ENCODE data around the gene URB2. TPM values are rescaled to one million over a fixed set of nuclear protein-coding genes. Genes with fewer than 3 reads are reported as not detected.

URB2 gene
- total RNA-seq, 1 donor from 2014 or later: 15.3 TPM

DNA sequence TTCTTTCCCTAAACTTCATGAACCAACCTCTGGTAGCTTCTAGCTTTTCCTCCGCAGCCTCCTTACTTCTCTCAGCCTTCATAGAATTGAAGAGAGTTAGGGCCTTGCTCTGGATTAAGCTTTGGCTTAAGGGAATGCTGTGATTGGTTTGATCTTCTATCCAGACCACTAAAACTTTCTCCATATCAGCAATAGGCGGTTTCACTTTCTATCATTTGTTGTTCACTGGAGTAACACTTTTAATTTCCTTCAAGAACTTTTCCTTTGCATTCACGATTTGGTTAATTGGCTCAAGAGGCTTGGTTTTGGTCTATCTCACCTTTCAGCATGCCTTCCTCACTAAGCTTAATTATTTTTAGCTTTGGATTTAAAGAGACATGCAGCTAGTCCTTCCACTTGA lies 5.1 kb downstream of the URB2 start:
- no peak overlapping the region for H3K4me3 ChIP-seq (ENCODE audit: low read depth, low read length)
- FAIRE-seq: no peak
- DNase-seq (ENCODE audit: low read depth): no peak
- H3K36me3 ChIP-seq (ENCODE audit: control insufficient read depth, insufficient read depth, low read length): peaks cover 12% of the 10 kb centered on the region
- no peaks in the 10 kb centered on the region for H3K27me3 ChIP-seq (ENCODE audit: control insufficient read depth, insufficient read depth, low read length)
- TF ChIP-seq, protein P1, sequence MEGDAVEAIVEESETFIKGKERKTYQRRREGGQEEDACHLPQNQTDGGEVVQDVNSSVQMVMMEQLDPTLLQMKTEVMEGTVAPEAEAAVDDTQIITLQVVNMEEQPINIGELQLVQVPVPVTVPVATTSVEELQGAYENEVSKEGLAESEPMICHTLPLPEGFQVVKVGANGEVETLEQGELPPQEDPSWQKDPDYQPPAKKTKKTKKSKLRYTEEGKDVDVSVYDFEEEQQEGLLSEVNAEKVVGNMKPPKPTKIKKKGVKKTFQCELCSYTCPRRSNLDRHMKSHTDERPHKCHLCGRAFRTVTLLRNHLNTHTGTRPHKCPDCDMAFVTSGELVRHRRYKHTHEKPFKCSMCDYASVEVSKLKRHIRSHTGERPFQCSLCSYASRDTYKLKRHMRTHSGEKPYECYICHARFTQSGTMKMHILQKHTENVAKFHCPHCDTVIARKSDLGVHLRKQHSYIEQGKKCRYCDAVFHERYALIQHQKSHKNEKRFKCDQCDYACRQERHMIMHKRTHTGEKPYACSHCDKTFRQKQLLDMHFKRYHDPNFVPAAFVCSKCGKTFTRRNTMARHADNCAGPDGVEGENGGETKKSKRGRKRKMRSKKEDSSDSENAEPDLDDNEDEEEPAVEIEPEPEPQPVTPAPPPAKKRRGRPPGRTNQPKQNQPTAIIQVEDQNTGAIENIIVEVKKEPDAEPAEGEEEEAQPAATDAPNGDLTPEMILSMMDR (IDR thresholded peaks at IDR 0.05; ENCODE audit: insufficient read depth, low read length, severe bottlenecking): no peak

DNA sequence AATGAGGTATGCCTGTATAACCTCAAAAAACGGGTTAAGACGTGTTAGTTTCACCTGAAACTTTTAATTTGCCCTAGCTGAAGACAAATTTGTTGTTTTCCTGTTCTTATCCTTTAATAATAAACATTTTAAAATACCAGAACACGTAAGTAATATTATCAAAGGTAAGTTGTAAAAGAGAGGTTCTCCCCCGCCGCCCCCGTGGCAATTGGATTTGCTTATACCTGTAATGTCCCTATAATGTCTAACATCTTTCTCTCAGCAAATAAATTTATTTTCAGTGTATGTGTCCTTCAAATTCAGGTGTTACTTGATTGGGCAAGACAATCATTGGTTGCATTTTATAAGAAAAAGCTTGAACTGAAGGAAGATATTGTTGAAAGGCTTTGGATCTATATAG lies 5.9 kb downstream of the URB2 start:
- Histone ChIP-seq H3K27me3 (ENCODE audit: control insufficient read depth, insufficient read depth, low read length) (no peaks in the 10 kb centered on the region), H3K4me3 (ENCODE audit: low read depth, low read length) (no peak overlapping the region), H3K36me3 (ENCODE audit: control insufficient read depth, insufficient read depth, low read length) (peaks cover 18% of the 10 kb centered on the region)
- DNase-seq (ENCODE audit: low read depth) (no peak), FAIRE-seq (no peak)
- TF ChIP-seq, protein P1 (IDR thresholded peaks at IDR 0.05; ENCODE audit: insufficient read depth, low read length, severe bottlenecking): no peak

DNA sequence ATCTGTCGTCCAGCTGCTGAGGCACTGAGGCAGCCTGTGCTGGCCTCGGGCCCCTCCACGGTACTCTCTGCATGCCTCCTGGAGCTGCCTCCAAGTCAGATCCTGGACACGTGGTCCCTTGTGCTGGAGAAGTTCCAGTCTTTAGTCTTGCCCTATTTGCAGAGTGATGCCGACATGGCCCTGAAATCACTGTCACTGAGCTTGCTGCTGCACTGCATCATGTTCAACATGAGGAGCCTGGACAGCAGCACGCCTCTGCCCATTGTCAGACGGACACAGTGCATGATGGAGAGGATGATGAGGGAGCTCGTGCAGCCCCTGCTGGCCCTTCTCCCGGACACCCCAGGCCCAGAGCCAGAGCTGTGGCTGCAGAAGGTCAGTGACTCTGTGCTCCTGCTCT lies 10.0 kb downstream of the URB2 start:
- Histone ChIP-seq H3K27me3 (ENCODE audit: control insufficient read depth, insufficient read depth, low read length) (no peaks in the 10 kb centered on the region), H3K36me3 (ENCODE audit: control insufficient read depth, insufficient read depth, low read length) (peaks cover 20% of the 10 kb centered on the region), H3K4me3 (ENCODE audit: low read depth, low read length) (no peak overlapping the region)
- no peak for FAIRE-seq
- TF ChIP-seq, protein P1 (IDR thresholded peaks at IDR 0.05; ENCODE audit: insufficient read depth, low read length, severe bottlenecking): no peak
- DNase-seq (ENCODE audit: low read depth): no peak

DNA sequence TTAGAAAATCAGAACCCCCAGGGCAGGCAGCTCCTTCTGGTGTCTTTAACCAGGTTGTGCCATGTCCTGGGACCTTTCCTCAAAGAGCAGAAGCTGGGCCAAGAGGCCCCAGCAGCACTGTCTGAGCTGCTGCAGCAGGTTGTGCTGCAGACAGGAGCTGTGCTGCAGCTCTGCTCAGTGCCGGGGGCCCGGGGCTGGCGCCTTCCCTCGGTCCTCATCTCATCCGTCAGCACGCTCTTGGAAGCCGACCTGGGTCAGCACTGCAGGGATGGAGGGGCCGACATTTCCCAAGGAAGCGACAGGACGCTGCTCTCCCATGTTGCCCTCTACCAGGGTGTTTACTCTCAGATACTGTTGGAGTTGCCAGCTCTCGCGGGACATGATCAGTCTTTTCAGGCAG lies 11.7 kb downstream of the URB2 start:
- TF ChIP-seq, protein P1 (IDR thresholded peaks at IDR 0.05; ENCODE audit: insufficient read depth, low read length, severe bottlenecking): no peak
- no peak for FAIRE-seq
- Histone ChIP-seq H3K4me3 (ENCODE audit: low read depth, low read length) (no peak overlapping the region), H3K27me3 (ENCODE audit: control insufficient read depth, insufficient read depth, low read length) (no peaks in the 10 kb centered on the region), H3K36me3 (ENCODE audit: control insufficient read depth, insufficient read depth, low read length) (peaks cover 20% of the 10 kb centered on the region)
- DNase-seq (ENCODE audit: low read depth): no peak

GRCh38 chr1:229640455-229640854 lies 14.4 kb downstream of the URB2 start:
- TF ChIP-seq, protein P1 (IDR thresholded peaks at IDR 0.05; ENCODE audit: insufficient read depth, low read length, severe bottlenecking): no peak
- H3K4me3 ChIP-seq (ENCODE audit: low read depth, low read length): no peak overlapping the region
- H3K27me3 ChIP-seq (ENCODE audit: control insufficient read depth, insufficient read depth, low read length): no peaks in the 10 kb centered on the region
- FAIRE-seq (no peak), DNase-seq (ENCODE audit: low read depth) (no peak)
- H3K36me3 ChIP-seq (ENCODE audit: control insufficient read depth, insufficient read depth, low read length): peaks cover 23% of the 10 kb centered on the region

GRCh38 chr1:229641306-229641705 lies 15.3 kb downstream of the URB2 start:
- peaks cover 19% of the 10 kb centered on the region for H3K36me3 ChIP-seq (ENCODE audit: control insufficient read depth, insufficient read depth, low read length)
- H3K27me3 ChIP-seq (ENCODE audit: control insufficient read depth, insufficient read depth, low read length): no peaks in the 10 kb centered on the region
- DNase-seq (ENCODE audit: low read depth) (no peak), FAIRE-seq (no peak)
- TF ChIP-seq, protein P1 (IDR thresholded peaks at IDR 0.05; ENCODE audit: insufficient read depth, low read length, severe bottlenecking): no peak
- H3K4me3 ChIP-seq (ENCODE audit: low read depth, low read length): no peak overlapping the region

All from bronchial epithelial cell (primary cell).